ENCODE data around the gene C11orf65. TPM values are rescaled to one million over a fixed set of nuclear protein-coding genes. Genes with fewer than 3 reads are reported as not detected.

The C11orf65 gene
- total RNA-seq, 1 experiment from 2014 or later = 0.62 TPM

Other genes with a start within 250 kb of the C11orf65 start
- 15.6 and 19.6 TPM in 2 replicates for gene NPAT, start 244.9 kb downstream of the C11orf65 start, total RNA-seq (2014; rRNA removed)
- 40.2 and 55.3 TPM in 2 replicates for gene ATM, start 244.5 kb downstream of the C11orf65 start, total RNA-seq (2014; rRNA removed)
- 20.8 and 36.2 TPM in 2 replicates for gene POGLUT3, start 30.9 kb upstream of the C11orf65 start, total RNA-seq (2014; rRNA removed)
- gene EXPH5, start 126.2 kb upstream of the C11orf65 start, total RNA-seq (2014; rRNA removed) = 13.5 and 14.1 TPM in 2 replicates
- 55.2 and 73.0 TPM in 2 replicates for gene DDX10, start 197.5 kb upstream of the C11orf65 start, total RNA-seq (2014; rRNA removed)

Data from PC-3 (cell line).